DOHH2 (cell line): Measurements from ENCODE around the gene PDE10A.

ENCODE experiments used
- H3F3A ChIP-seq: fragments of 200-600 bp; sonication (generic), shearing (Covaris generic); 2 replicates; pipeline ENCODE4 v1.6.0; 2016; ENCODE audit warnings: antibody characterized with exemption, mild to moderate bottlenecking; ENCODE audit not compliant: control insufficient read depth, insufficient read depth
- H3K27ac ChIP-seq: fragments of 200-600 bp; sonication (generic); 2 replicates; pipeline ENCODE4 v1.5.1; 2014; ENCODE audit warnings: low read depth, mild to moderate bottlenecking, low read length, moderate library complexity
- H3K27me3 ChIP-seq: fragments of 200-600 bp; sonication (generic); 2 replicates; pipeline ENCODE4 v1.6.1; 2014; ENCODE audit warnings: mild to moderate bottlenecking, low read length, mixed read lengths; ENCODE audit not compliant: control insufficient read depth
- H3K36me3 ChIP-seq: fragments of 200-600 bp; sonication (generic); 2 replicates; pipeline ENCODE4 v1.6.1; 2014; ENCODE audit warnings: mild to moderate bottlenecking, low read length, moderate library complexity, mixed read lengths; ENCODE audit not compliant: control insufficient read depth
- H3K4me1 ChIP-seq: fragments of 200-600 bp; sonication (generic); 2 replicates; pipeline ENCODE4 v1.6.1; 2014; ENCODE audit warnings: mild to moderate bottlenecking, low read length, mixed read lengths; ENCODE audit not compliant: control insufficient read depth
- H3K4me2 ChIP-seq: fragments of 200-600 bp; sonication (generic); 2 replicates; pipeline ENCODE4 v1.6.0; 2014; ENCODE audit warnings: mild to moderate bottlenecking, low read length, moderate library complexity
- H3K4me3 ChIP-seq: fragments of 200-600 bp; sonication (generic); 2 replicates; pipeline ENCODE4 v1.5.1; 2014; ENCODE audit warnings: mild to moderate bottlenecking, low read length, mixed read lengths
- H3K79me2 ChIP-seq: fragments of 200-600 bp; sonication (generic); 2 replicates; pipeline ENCODE4 v1.6.1; 2014; ENCODE audit warnings: mild to moderate bottlenecking, low read length, mixed read lengths; ENCODE audit not compliant: control insufficient read depth
- H3K9me2 ChIP-seq: fragments of 200-600 bp; sonication (generic); replicated peaks from 2 replicates; pipeline ENCODE4 v1.6.1; 2014; ENCODE audit warnings: mild to moderate bottlenecking, low read length, mixed read lengths; ENCODE audit not compliant: control insufficient read depth
- H3K9me3 ChIP-seq: fragments of 200-600 bp; sonication (generic); 2 replicates; pipeline ENCODE4 v1.6.1; 2014; ENCODE audit warnings: antibody characterized with exemption, low read length, mixed read lengths; ENCODE audit not compliant: control insufficient read depth, insufficient read depth
- H4K20me1 ChIP-seq: fragments of 200-600 bp; sonication (generic); 2 replicates; pipeline ENCODE4 v1.6.0; 2014; ENCODE audit warnings: low read depth, mild to moderate bottlenecking, antibody characterized with exemption, low read length, moderate library complexity; ENCODE audit not compliant: control insufficient read depth, insufficient read depth
- CTCF ChIP-seq: fragments of 200-600 bp; sonication (generic); IDR thresholded peaks from one replicate; pipeline ENCODE4 v1.5.1; 2014; ENCODE audit warnings: antibody characterized with exemption, mild to moderate bottlenecking, low read depth, low read length; ENCODE audit not compliant: poor library complexity, severe bottlenecking
- EZH2phosphoT487 ChIP-seq: fragments of 200-600 bp; sonication (generic); IDR thresholded peaks from 2 replicates; pipeline ENCODE4 v1.6.1; 2017; ENCODE audit warnings: borderline replicate concordance, mild to moderate bottlenecking, antibody characterized with exemption, low read length, moderate library complexity, mixed read lengths

The PDE10A gene

GRCh38 chr6:165587206-165587605 lies 75.8 kb downstream of the PDE10A start:
- Histone ChIP-seq H3K4me2 (no peak overlapping the region), H3K9me2 (no peaks in the 10 kb centered on the region), H3F3A (no peaks in the 10 kb centered on the region), H3K79me2 (no peaks in the 10 kb centered on the region), H4K20me1 (no peaks in the 10 kb centered on the region), H3K4me1 (no peaks in the 10 kb centered on the region), H3K27me3 (no peaks in the 10 kb centered on the region), H3K27ac (no peak overlapping the region), H3K9me3 (no peaks in the 10 kb centered on the region), H3K4me3 (no peak overlapping the region), H3K36me3 (no peaks in the 10 kb centered on the region)
- TF ChIP-seq CTCF (no peak), EZH2phosphoT487 (no peak)

GRCh38 chr6:165586706-165587105 lies 76.3 kb downstream of the PDE10A start:
- no peaks in the 10 kb centered on the region for H3K4me1 ChIP-seq
- TF ChIP-seq CTCF = no peak
- TF ChIP-seq EZH2phosphoT487 = no peak
- no peaks in the 10 kb centered on the region for H3K27me3 ChIP-seq
- no peaks in the 10 kb centered on the region for H3K79me2 ChIP-seq
- H3K9me2 ChIP-seq = no peaks in the 10 kb centered on the region
- H3K4me2 ChIP-seq = no peak overlapping the region
- H3K9me3 ChIP-seq = no peaks in the 10 kb centered on the region
- H3K36me3 ChIP-seq = no peaks in the 10 kb centered on the region
- H3K4me3 ChIP-seq = no peak overlapping the region
- H4K20me1 ChIP-seq = no peaks in the 10 kb centered on the region
- H3K27ac ChIP-seq = no peak overlapping the region
- no peaks in the 10 kb centered on the region for H3F3A ChIP-seq

GRCh38 chr6:165585060-165585459 lies 78.0 kb downstream of the PDE10A start:
- Histone ChIP-seq H3K9me2 (no peaks in the 10 kb centered on the region), H3K9me3 (no peaks in the 10 kb centered on the region), H4K20me1 (no peaks in the 10 kb centered on the region), H3K36me3 (no peaks in the 10 kb centered on the region), H3K4me2 (no peak overlapping the region), H3K4me1 (no peaks in the 10 kb centered on the region), H3K4me3 (no peak overlapping the region), H3K27ac (no peak overlapping the region), H3F3A (no peaks in the 10 kb centered on the region), H3K79me2 (no peaks in the 10 kb centered on the region), H3K27me3 (no peaks in the 10 kb centered on the region)
- TF ChIP-seq CTCF (no peak), EZH2phosphoT487 (no peak)

GRCh38 chr6:165584541-165584940 lies 78.5 kb downstream of the PDE10A start:
- TF ChIP-seq CTCF (no peak), EZH2phosphoT487 (no peak)
- Histone ChIP-seq H3K4me3 (no peak overlapping the region), H3K79me2 (no peaks in the 10 kb centered on the region), H3K9me2 (no peaks in the 10 kb centered on the region), H3K36me3 (no peaks in the 10 kb centered on the region), H3K27me3 (no peaks in the 10 kb centered on the region), H3F3A (no peaks in the 10 kb centered on the region), H3K4me2 (no peak overlapping the region), H4K20me1 (no peaks in the 10 kb centered on the region), H3K4me1 (no peaks in the 10 kb centered on the region), H3K9me3 (no peaks in the 10 kb centered on the region), H3K27ac (no peak overlapping the region)
